Coronary artery (tissue), 2 donors: ENCODE measurements around the gene COPRS.

Source experiments
- DNase-seq: peaks from one replicate; pipeline ENCODE4 v3.0.0-alpha.2; 2017; ENCODE audit warnings: low spot score
- H3K27ac ChIP-seq, 2 donors: fragments of 200-600 bp; sonication (generic); one replicate each; pipeline ENCODE4 v1.5.1; 2016 to 2019
- H3K4me3 ChIP-seq: fragments of 200-600 bp; sonication (generic); 2 replicates; pipeline ENCODE4 v1.5.1; 2016; ENCODE audit warnings: mild to moderate bottlenecking, moderate library complexity
- CTCF ChIP-seq: fragments of 200-600 bp; sonication (generic); IDR thresholded peaks from one replicate; pipeline ENCODE4 v1.5.1; 2019; ENCODE audit warnings: antibody characterized with exemption

Gene COPRS

DNA sequence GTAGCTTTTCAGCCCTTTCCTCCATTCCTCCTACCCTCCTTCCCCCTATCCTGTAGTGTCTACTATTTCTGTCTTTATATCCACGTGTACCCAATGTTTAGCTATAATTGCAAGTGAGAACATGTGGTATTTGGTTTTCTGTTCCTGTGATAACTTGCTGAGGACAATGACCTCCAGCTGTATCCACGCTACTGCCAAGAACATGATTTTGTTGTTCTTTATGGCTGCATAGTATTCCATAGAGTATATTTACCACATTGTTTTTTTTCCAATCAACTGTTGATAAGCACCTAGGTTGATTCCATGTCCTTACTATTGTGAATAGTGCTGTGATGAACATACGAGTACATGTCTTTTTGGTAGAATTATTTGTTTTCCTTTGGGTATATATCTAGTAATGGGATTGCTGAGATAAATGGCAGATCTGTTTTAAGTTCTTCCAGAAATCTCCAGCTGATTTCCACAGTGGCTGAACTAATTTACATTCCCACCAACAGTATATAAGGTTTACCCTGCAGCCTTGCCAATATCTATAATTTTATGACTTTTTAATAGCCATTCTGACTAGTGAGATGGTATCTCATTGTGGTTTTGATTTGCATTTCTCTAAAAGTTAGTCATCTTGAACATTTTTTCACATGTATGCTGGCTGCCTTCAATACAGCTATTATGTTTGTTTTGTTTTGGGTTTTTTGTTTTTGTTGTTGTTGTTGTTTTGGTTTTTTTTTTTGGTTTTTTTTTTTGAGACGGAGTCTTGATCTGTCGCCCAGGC is 10.9 kb upstream of the COPRS start:
- DNase-seq = no peak
- TF ChIP-seq CTCF = no peak
- Histone ChIP-seq H3K27ac (no peak overlapping the region), H3K4me3 (no peak overlapping the region)

- H3K4me3 ChIP-seq = no peak overlapping the region
- no peak for DNase-seq
- no peak for TF ChIP-seq CTCF
- H3K27ac ChIP-seq = no peak overlapping the region
These were observed 10.0 kb upstream of the COPRS start for GRCh38 chr17:31869031-31869430.

DNA sequence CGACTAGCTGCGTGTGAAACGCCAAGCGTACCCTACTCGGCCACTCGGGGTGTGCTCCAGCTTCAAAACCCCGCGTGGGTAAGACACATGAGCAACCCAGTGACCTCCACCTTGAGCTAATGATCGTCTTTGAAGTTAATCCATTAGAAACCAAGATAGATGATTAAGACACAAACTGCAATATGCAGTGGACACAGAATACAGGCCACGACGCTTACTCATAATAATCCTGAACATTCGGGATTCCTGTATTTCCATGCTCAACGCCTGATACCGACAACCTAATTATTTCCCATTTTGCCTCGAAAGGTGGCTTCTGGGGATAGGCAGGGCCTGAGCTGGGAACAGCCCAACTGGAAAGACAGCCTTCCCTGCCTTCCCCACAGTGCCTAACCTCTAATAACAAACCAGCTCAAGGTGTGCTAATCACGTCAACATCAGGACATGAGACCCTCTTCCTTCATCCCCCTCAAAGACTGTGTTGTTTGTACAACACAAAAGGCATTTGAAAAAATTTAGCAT is 504 bp upstream of the COPRS start:
- TF ChIP-seq CTCF = no peak
- H3K27ac ChIP-seq = no peak overlapping the region
- no peak for DNase-seq
- peak overlapping the region; percentile 99 for H3K4me3 ChIP-seq

GRCh38 chr17:31857920-31858641 is 963 bp downstream of the COPRS start:
- Histone ChIP-seq H3K27ac (peak overlapping the region; percentile 72 to 97), H3K4me3 (peak overlapping the region; percentile 99)
- no peak for TF ChIP-seq CTCF
- DNase-seq = no peak

- Histone ChIP-seq H3K27ac (no peak overlapping the region), H3K4me3 (no peak overlapping the region)
- no peak for TF ChIP-seq CTCF
- no peak for DNase-seq
These were observed 2.3 kb downstream of the COPRS start for GRCh38 chr17:31856750-31857149.

- no peak for DNase-seq
- Histone ChIP-seq H3K4me3 (no peak overlapping the region), H3K27ac (no peak overlapping the region)
- TF ChIP-seq CTCF = no peak
These were observed 4.4 kb downstream of the COPRS start for GRCh38 chr17:31854672-31855071.
